HCT116 (cell line): Measurements from ENCODE around the gene ADIG. TPM values are rescaled to one million over a fixed set of nuclear protein-coding genes. Genes with fewer than 3 reads are reported as not detected.

ENCODE experiments used
- ATAC-seq: fragments of 200-7000 bp; cut with Tn5 transposase; 2 replicates; pipeline ENCODE4 v1.9.1; 2020; ENCODE audit warnings: mild to moderate bottlenecking, moderate library complexity
- BruUV-seq: library from RNA; stranded (reverse); fragments of 400-500 nt; replicated peaks from 2 replicates; lab custom pipeline; 2021; lab: Mats Ljungman, UMichigan
- CTCF ChIA-PET: fragments of 300-600 bp; sonication (Branson Sonifier 250); formaldehyde crosslinking; loops from one replicate; lab custom pipeline; 2021; ENCODE audit warnings: antibody characterized with exemption; lab: Charles Lee
- POLR2A ChIA-PET: fragments of 300-600, 350-600 bp; sonication (Branson Sonifier 250); formaldehyde crosslinking; loops from one replicate; lab custom pipeline; 2021; ENCODE audit warnings: antibody characterized with exemption; lab: Charles Lee
- RAD21 ChIA-PET, 2 experiments: fragments of 300-600 bp; sonication (Branson Sonifier 250); formaldehyde crosslinking; loops; one replicate each; lab custom pipeline; 2023; ENCODE audit warnings: low total read pairs in 2 of 2; ENCODE audit not compliant: uncharacterized antibody in 2 of 2, unreplicated experiment in 2 of 2, low non-redundant PET in 1 of 2; lab: Charles Lee
- DNase-seq: peaks from one replicate; pipeline ENCODE4 v3.0.0-alpha.2; 2010; ENCODE audit warnings: low read depth, low spot score
- H2AFZ ChIP-seq: fragments of 200-600 bp; shearing (Covaris generic), sonication (generic); 2 replicates; pipeline ENCODE4 v1.6.1; 2017; ENCODE audit warnings: low read depth, mixed run types, mixed read lengths, antibody characterized with exemption, low read length; ENCODE audit not compliant: poor library complexity, severe bottlenecking
- H3K27ac ChIP-seq: 2 replicates; pipeline ENCODE4 v1.5.1; 2012; ENCODE audit warnings: low read depth, low read length
- H3K27me3 ChIP-seq: fragments of 200-600 bp; sonication (generic); 2 replicates; pipeline ENCODE4 v1.6.1; 2016; ENCODE audit warnings: mixed run types, low read length, mixed read lengths; ENCODE audit not compliant: insufficient read depth
- H3K36me3 ChIP-seq, 2 experiments: fragments of 200-500 bp in 1 of 2; fragments of 200-600 bp in 1 of 2; sonication (Bioruptor generic) in 1 of 2; sonication (generic) in 1 of 2; 2 replicates each; pipeline versions ENCODE4 v1.5.1 to v1.6.1; 2014 to 2016; ENCODE audit warnings: low read length in 2 of 2, inconsistent platforms in 1 of 2, mixed read lengths in 1 of 2, mixed run types in 1 of 2; ENCODE audit not compliant: insufficient read depth in 2 of 2, control insufficient read depth in 1 of 2
- H3K4me1 ChIP-seq, 2 experiments: fragments of 200-600 bp in 1 of 2; sonication (generic) in 1 of 2; 2 replicates each; pipeline versions ENCODE4 v1.5.1 to v1.6.1; 2012 to 2017; ENCODE audit warnings: low read length in 2 of 2, inconsistent platforms in 1 of 2, mild to moderate bottlenecking in 1 of 2, mixed read lengths in 1 of 2, mixed run types in 1 of 2, moderate library complexity in 1 of 2; ENCODE audit not compliant: insufficient read depth in 2 of 2, control insufficient read depth in 1 of 2
- H3K4me2 ChIP-seq: fragments of 200-600 bp; sonication (generic); 2 replicates; pipeline ENCODE4 v1.6.1; 2017; ENCODE audit warnings: mixed run types, low read length, mixed read lengths
- H3K4me3 ChIP-seq, 2 experiments: fragments of 200-600 bp in 1 of 2; sonication (generic) in 1 of 2; replicated peaks in 1 of 2; 2 replicates each; pipeline ENCODE4 v1.5.1; 2011 to 2016; ENCODE audit warnings: low read length in 2 of 2, control low read depth in 1 of 2, low read depth in 1 of 2, mild to moderate bottlenecking in 1 of 2, mixed read lengths in 1 of 2, mixed run types in 1 of 2
- H3K79me2 ChIP-seq: fragments of 200-600 bp; sonication (generic); 2 replicates; pipeline ENCODE4 v1.6.1; 2017; ENCODE audit warnings: mild to moderate bottlenecking, mixed run types, low read length, moderate library complexity, mixed read lengths; ENCODE audit not compliant: insufficient read depth
- H3K9ac ChIP-seq: fragments of 200-600 bp; sonication (generic); 2 replicates; pipeline ENCODE4 v1.6.1; 2016; ENCODE audit warnings: low read length, mixed read lengths
- H3K9me2 ChIP-seq: fragments of 200-600 bp; sonication (generic), shearing (Covaris generic); 2 replicates; pipeline ENCODE4 v1.6.1; 2017; ENCODE audit warnings: mixed run types, mild to moderate bottlenecking, moderate library complexity; ENCODE audit not compliant: insufficient read depth
- H3K9me3 ChIP-seq, 2 experiments: fragments of 200-500 bp in 1 of 2; fragments of 200-600 bp in 1 of 2; sonication (Bioruptor generic) in 1 of 2; sonication (generic) in 1 of 2; 2 replicates each; pipeline ENCODE4 v1.6.1; 2014 to 2017; ENCODE audit warnings: low read length in 2 of 2, mixed read lengths in 2 of 2, inconsistent platforms in 1 of 2, low read depth in 1 of 2, mild to moderate bottlenecking in 1 of 2, mixed run types in 1 of 2, moderate library complexity in 1 of 2; ENCODE audit not compliant: control insufficient read depth in 1 of 2, insufficient read depth in 1 of 2
- H4K20me1 ChIP-seq: fragments of 200-600 bp; sonication (generic), shearing (Covaris generic); 2 replicates; pipeline ENCODE4 v1.6.1; 2017; ENCODE audit warnings: mixed run types, mild to moderate bottlenecking, moderate library complexity; ENCODE audit not compliant: insufficient read depth
- CBX3 ChIP-seq: IDR thresholded peaks from 2 replicates; pipeline ENCODE4 v1.6.1; 2012; ENCODE audit warnings: low read depth
- EGR1 ChIP-seq: IDR thresholded peaks from 2 replicates; pipeline ENCODE4 v1.6.1; 2012; ENCODE audit warnings: low read depth
- ELF1 ChIP-seq: IDR thresholded peaks from 2 replicates; pipeline ENCODE4 v1.6.1; 2012; ENCODE audit warnings: low read depth, borderline replicate concordance
- EZH2 ChIP-seq: fragments of 200-600 bp; sonication (generic); IDR thresholded peaks from 2 replicates; pipeline ENCODE4 v1.6.1; 2017; ENCODE audit warnings: antibody characterized with exemption, mixed run types
- FOSL1 ChIP-seq: IDR thresholded peaks from 2 replicates; pipeline ENCODE4 v1.6.1; 2012; ENCODE audit warnings: low read depth
- JUND ChIP-seq: IDR thresholded peaks from 2 replicates; pipeline ENCODE4 v1.6.1; 2012
- MAX ChIP-seq: IDR thresholded peaks from 2 replicates; pipeline ENCODE4 v1.6.1; 2012
- POLR2A ChIP-seq: IDR thresholded peaks from 2 replicates; pipeline ENCODE4 v1.7.0; 2011; ENCODE audit warnings: borderline replicate concordance; ENCODE audit not compliant: insufficient read depth, insufficient read length; ENCODE audit errors: extremely low read depth
- REST ChIP-seq: IDR thresholded peaks from 2 replicates; pipeline ENCODE4 v1.6.1; 2012; ENCODE audit warnings: low read depth
- SIN3A ChIP-seq: IDR thresholded peaks from 2 replicates; pipeline ENCODE4 v1.6.1; 2012; ENCODE audit warnings: low read depth
- SP1 ChIP-seq: IDR thresholded peaks from 2 replicates; pipeline ENCODE4 v1.6.1; 2012; ENCODE audit warnings: low read depth
- YY1 ChIP-seq: IDR thresholded peaks from 2 replicates; pipeline ENCODE4 v1.6.1; 2011; ENCODE audit warnings: low read length, low read depth, moderate library complexity, mild to moderate bottlenecking; ENCODE audit not compliant: insufficient replicate concordance; ENCODE audit errors: extremely low read depth
- ZFX ChIP-seq: fragments of 450-650 bp; IDR thresholded peaks from 2 replicates; pipeline ENCODE4 v1.6.1; 2017
- ZNF274 ChIP-seq: fragments of 200-500 bp; sonication (Bioruptor generic); IDR thresholded peaks from 2 replicates; pipeline ENCODE4 v1.6.1; 2014; ENCODE audit warnings: mild to moderate bottlenecking, low read depth, low read length, inconsistent platforms
- intact Hi-C: fragments of 100-400 bp; cut with micrococcal nuclease; formaldehyde crosslinking; loops from 2 replicates; pipeline ENCODE4 v1.10.0; 2022
- total RNA-seq: library from RNA; stranded (reverse); gene quantifications from one replicate; pipeline ENCODE4 v1.2.1, GENCODE V29; 2021; ENCODE audit not compliant: unreplicated experiment

Gene ADIG
- total RNA-seq, 1 experiment from 2014 or later: not detected

GRCh38 chr20:38581830-38582358 is 897 bp downstream of the ADIG start:
- H3K4me2 ChIP-seq: no peak overlapping the region
- H4K20me1 ChIP-seq: no peaks in the 10 kb centered on the region
- no peaks in the 10 kb centered on the region for H3K79me2 ChIP-seq
- H3K36me3 ChIP-seq: no peaks in the 10 kb centered on the region
- DNase-seq (no peak), ATAC-seq (no peak)
- H3K9me3 ChIP-seq: no peaks in the 10 kb centered on the region
- H3K9ac ChIP-seq: no peak overlapping the region
- POLR2A ChIA-PET: no interaction called here
- H3K4me3 ChIP-seq: no peak overlapping the region
- H3K9me2 ChIP-seq: no peaks in the 10 kb centered on the region
- RAD21 ChIA-PET: no interaction called here
- no peak overlapping the region for H2AFZ ChIP-seq
- intact Hi-C loops: no loop called here
- TF ChIP-seq MAX: no peak
- no peak for TF ChIP-seq SP1
- no peak for TF ChIP-seq EGR1
- no peak for TF ChIP-seq REST
- no peak for TF ChIP-seq ZNF274
- TF ChIP-seq CBX3: no peak
- no peak for TF ChIP-seq SIN3A
- no peak for TF ChIP-seq JUND
- no peak for TF ChIP-seq FOSL1
- no peak for TF ChIP-seq YY1
- TF ChIP-seq ZFX: no peak
- TF ChIP-seq ELF1: no peak
- no peak for TF ChIP-seq POLR2A
- TF ChIP-seq EZH2: no peak
- H3K27me3 ChIP-seq: 0 out of 2 replicates have a peak, but pooled peaks cover 3% of the 10 kb centered on the region
- CTCF ChIA-PET: no interaction called here
- H3K27ac ChIP-seq: no peak overlapping the region
- no peaks in the 10 kb centered on the region for H3K4me1 ChIP-seq
- TSS peak; percentile 20 for BruUV-seq
